Brain pericyte (primary cell): ENCODE measurements around the gene LRIG3.
A peak's percentile ranks its signal among the peaks of the same experiment; 100 is the strongest.

Experiments used
- DNase-seq: peaks from one replicate; pipeline ENCODE4 v3.0.0-alpha.2; 2012; ENCODE audit warnings: low read depth, low spot score

Gene LRIG3

GRCh38 chr12:58932806-58933681, 12.7 kb upstream of the LRIG3 start:
- peak; percentile 91 for DNase-seq

GRCh38 chr12:58931518-58931917, 11.2 kb upstream of the LRIG3 start:
- no peak for DNase-seq

GRCh38 chr12:58930770-58931324, 10.5 kb upstream of the LRIG3 start:
- DNase-seq: no peak

GRCh38 chr12:58927120-58927519, 6.8 kb upstream of the LRIG3 start:
- no peak for DNase-seq

- DNase-seq: no peak
Measured at GRCh38 chr12:58926586-58926985, 6.3 kb upstream of the LRIG3 start.

GRCh38 chr12:58925751-58926150, 5.4 kb upstream of the LRIG3 start:
- no peak for DNase-seq

GRCh38 chr12:58925111-58925611, 4.9 kb upstream of the LRIG3 start:
- DNase-seq: no peak

- no peak for DNase-seq
Measured at GRCh38 chr12:58924652-58925051, 4.3 kb upstream of the LRIG3 start.

- no peak for DNase-seq
Measured at GRCh38 chr12:58923781-58924180, 3.5 kb upstream of the LRIG3 start.

GRCh38 chr12:58922849-58923248, 2.5 kb upstream of the LRIG3 start:
- no peak for DNase-seq

GRCh38 chr12:58920961-58921861, 907 bp upstream of the LRIG3 start:
- DNase-seq: no peak

GRCh38 chr12:58919231-58920101, 838 bp downstream of the LRIG3 start:
- no peak for DNase-seq

GRCh38 chr12:58918469-58918844, 1.8 kb downstream of the LRIG3 start:
- no peak for DNase-seq

GRCh38 chr12:58917699-58918468, 2.4 kb downstream of the LRIG3 start:
- no peak for DNase-seq

GRCh38 chr12:58916921-58917511, 3.3 kb downstream of the LRIG3 start:
- DNase-seq: peak; percentile 73

- no peak for DNase-seq
Measured at GRCh38 chr12:58916161-58916621, 4.1 kb downstream of the LRIG3 start.

- DNase-seq: no peak
Measured at GRCh38 chr12:58915634-58916033, 4.7 kb downstream of the LRIG3 start.

- DNase-seq: no peak
Measured at GRCh38 chr12:58915037-58915436, 5.3 kb downstream of the LRIG3 start.

- no peak for DNase-seq
Measured at GRCh38 chr12:58914457-58914856, 5.8 kb downstream of the LRIG3 start.

- DNase-seq: no peak
Measured at GRCh38 chr12:58907391-58907790, 12.9 kb downstream of the LRIG3 start.
